Endothelial cell of umbilical vein (primary cell): ENCODE data around the gene CCL8. TPM values are rescaled to one million over a fixed set of nuclear protein-coding genes. Genes with fewer than 3 reads are reported as not detected.

Experiments
- Bru-seq: library from RNA; stranded (reverse); fragments of 400-500 nt; gene quantifications from one replicate; lab custom pipeline; 2021; lab: Mats Ljungman, UMichigan
- BruChase-seq, 2 experiments: library from RNA; stranded (reverse); fragments of 400-500 nt; gene quantifications; one replicate each; lab custom pipeline; 2021; lab: Mats Ljungman, UMichigan
- BruUV-seq: library from RNA; stranded (reverse); fragments of 400-500 nt; replicated peaks from 2 replicates; lab custom pipeline; 2021; lab: Mats Ljungman, UMichigan
- CTCF ChIA-PET: fragments of 300-600, 350-600 bp; sonication (Branson Sonifier 250); formaldehyde crosslinking; loops from one replicate; lab custom pipeline; 2021; ENCODE audit warnings: antibody characterized with exemption, inconsistent platforms; lab: Charles Lee
- POLR2A ChIA-PET: fragments of 300-600, 350-600 bp; sonication (Branson Sonifier 250); formaldehyde crosslinking; loops from one replicate; lab custom pipeline; 2021; ENCODE audit warnings: antibody characterized with exemption, inconsistent platforms; lab: Charles Lee
- DNase-seq: peaks from one replicate; pipeline ENCODE4 v3.0.0-alpha.2; 2011; ENCODE audit warnings: low read depth, low spot score
- FAIRE-seq: peaks from 2 replicates; lab custom pipeline; 2011; peaks lifted over from hg19 to GRCh38; lab: Jason Lieb, UNC
- H2AFZ ChIP-seq: 2 replicates; pipeline ENCODE4 v1.6.0; 2012; ENCODE audit warnings: low read depth, low read length, control low read depth, inconsistent platforms
- H3K27ac ChIP-seq: 2 replicates; pipeline ENCODE4 v1.5.1; 2011; ENCODE audit warnings: low read depth, mild to moderate bottlenecking, control low read depth, low read length, moderate library complexity; ENCODE audit not compliant: insufficient read depth
- H3K27me3 ChIP-seq, 2 experiments: 2 replicates each; pipeline versions ENCODE4 v1.6.0 to v1.6.1; 2011; ENCODE audit warnings: low read length in 2 of 2, mixed read lengths in 1 of 2; ENCODE audit not compliant: control insufficient read depth in 2 of 2, insufficient read depth in 2 of 2
- H3K36me3 ChIP-seq, 2 experiments: 2 replicates in 1 of 2; 3 replicates in 1 of 2; pipeline ENCODE4 v1.5.1; 2011; ENCODE audit warnings: low read length in 2 of 2, mild to moderate bottlenecking in 1 of 2, moderate library complexity in 1 of 2; ENCODE audit not compliant: control insufficient read depth in 2 of 2, insufficient read depth in 2 of 2; ENCODE audit errors: extremely low read depth in 1 of 2
- H3K4me1 ChIP-seq: 3 replicates; pipeline ENCODE4 v1.5.1; 2011; ENCODE audit warnings: mild to moderate bottlenecking, low read length; ENCODE audit not compliant: control insufficient read depth, insufficient read depth; ENCODE audit errors: extremely low read depth
- H3K4me2 ChIP-seq: 2 replicates; pipeline ENCODE4 v1.6.1; 2011; ENCODE audit warnings: low read length, control low read depth, mixed read lengths; ENCODE audit not compliant: insufficient read depth
- H3K4me3 ChIP-seq, 3 experiments: fragments of 200-600 bp in 1 of 3; sonication (generic), shearing (Covaris generic) in 1 of 3; replicated peaks in 1 of 3; 2 replicates each; pipeline ENCODE4 v1.5.1; 2011 to 2016; ENCODE audit warnings: control low read depth in 3 of 3, low read length in 3 of 3, mild to moderate bottlenecking in 2 of 3, inconsistent platforms in 1 of 3, low read depth in 1 of 3, moderate library complexity in 1 of 3; ENCODE audit not compliant: insufficient read depth in 1 of 3
- H3K79me2 ChIP-seq: 2 replicates; pipeline ENCODE4 v1.6.0; 2012; ENCODE audit warnings: low read length, inconsistent platforms; ENCODE audit not compliant: control insufficient read depth, insufficient read depth
- H3K9ac ChIP-seq: replicated peaks from 2 replicates; pipeline ENCODE3; 2011; ENCODE audit warnings: low read length, control low read depth; ENCODE audit not compliant: insufficient read depth; ENCODE audit errors: extremely low read depth
- H3K9me1 ChIP-seq: replicated peaks from 3 replicates; pipeline ENCODE4 v1.6.0; 2011; ENCODE audit warnings: mild to moderate bottlenecking, low read length; ENCODE audit not compliant: control insufficient read depth, insufficient read depth; ENCODE audit errors: extremely low read depth
- H3K9me3 ChIP-seq: replicated peaks from 2 replicates; pipeline ENCODE4 v1.5.1; 2012; ENCODE audit warnings: low read length, inconsistent platforms; ENCODE audit not compliant: control insufficient read depth, insufficient read depth
- H4K20me1 ChIP-seq: replicated peaks from 2 replicates; pipeline ENCODE3; 2011; ENCODE audit warnings: mild to moderate bottlenecking, low read length; ENCODE audit not compliant: control insufficient read depth, insufficient read depth; ENCODE audit errors: extremely low read depth
- CTCF ChIP-seq, 2 donors: IDR thresholded peaks; 1 replicate in 1 of 2; 2 replicates in 1 of 2; pipeline ENCODE4 v1.5.1; 2011; ENCODE audit warnings: low read length in 2 of 2, mild to moderate bottlenecking in 2 of 2, moderate library complexity in 2 of 2, control low read depth in 1 of 2, inconsistent platforms in 1 of 2, low read depth in 1 of 2; ENCODE audit not compliant: insufficient read depth in 1 of 2; ENCODE audit errors: extremely low read depth in 1 of 2
- EZH2 ChIP-seq: IDR thresholded peaks from 2 replicates; pipeline ENCODE4 v1.6.1; 2012; ENCODE audit warnings: borderline replicate concordance, low read depth, mild to moderate bottlenecking, moderate library complexity, low read length, inconsistent platforms; ENCODE audit not compliant: severe bottlenecking
- FOS ChIP-seq: IDR thresholded peaks from 2 replicates; pipeline ENCODE4 v1.6.1; 2011; ENCODE audit warnings: mild to moderate bottlenecking, low read length, moderate library complexity, borderline replicate concordance; ENCODE audit not compliant: insufficient read depth
- GATA2 ChIP-seq: IDR thresholded peaks from 2 replicates; pipeline ENCODE4 v1.7.0; 2011; ENCODE audit warnings: low read depth, mild to moderate bottlenecking, moderate library complexity, mixed read lengths, low read length; ENCODE audit not compliant: insufficient read length, insufficient read depth
- JUN ChIP-seq: IDR thresholded peaks from 2 replicates; pipeline ENCODE4 v1.6.1; 2011; ENCODE audit warnings: borderline replicate concordance, low read depth; ENCODE audit not compliant: insufficient read length, insufficient read depth
- MYC ChIP-seq: IDR thresholded peaks from one replicate; pipeline ENCODE4 v1.6.1; 2011; ENCODE audit warnings: mild to moderate bottlenecking, low read depth, low read length
- POLR2A ChIP-seq: IDR thresholded peaks from 2 replicates; pipeline ENCODE4 v1.6.1; 2012; ENCODE audit warnings: low read depth, mild to moderate bottlenecking, control low read depth, low read length
- POLR2AphosphoS5 ChIP-seq: IDR thresholded peaks from 2 replicates; pipeline ENCODE4 v1.6.1; 2012; ENCODE audit warnings: low read depth, mild to moderate bottlenecking, control low read depth, low read length, moderate library complexity; ENCODE audit not compliant: insufficient read depth
- dilution Hi-C: fragments of 300-500 bp; cut with MboI; formaldehyde crosslinking; loops from one replicate; pipeline ENCODE4 v1.15.0; 2019; ENCODE audit warnings: low sequenced_read_pairs; ENCODE audit not compliant: extremely low pct_ligation_motif_present
- intact Hi-C: fragments of 100-400 bp; cut with micrococcal nuclease; formaldehyde crosslinking; loops from one replicate; pipeline ENCODE4 v1.10.0; 2022
- long read RNA-seq: library from polyadenylated mRNA; stranded (forward); transcript quantifications from one replicate; pipeline ENCODE4 v2.0.0, GENCODE V29; 2021
- polyA minus RNA-seq, 3 experiments: library from RNA; depleted of rRNA, polyadenylated mRNA; stranded (reverse); fragments of >200 nt; gene quantifications; 1 replicate in 1 of 3; 2 replicates in 2 of 3; pipeline ENCODE4 v1.2.3, GENCODE V29; 2011
- polyA plus RNA-seq, 4 experiments: library from polyadenylated mRNA; depleted of rRNA in 3 of 4; stranded (reverse) in 3 of 4; unstranded in 1 of 4; fragments of >200 nt; gene quantifications; 2 replicates each; pipeline versions ENCODE4 v1.2.1 to v1.2.3, GENCODE V29; 2011 to 2012; ENCODE audit warnings: missing spikeins in 1 of 4
- total RNA-seq: library from RNA; stranded (reverse); gene quantifications from 2 replicates; pipeline ENCODE4 v1.2.3, GENCODE V29; 2021
- TF ChIP-seq, protein P1 (sequence below): IDR thresholded peaks from 2 replicates; pipeline ENCODE4 v1.6.1; 2011; ENCODE audit not compliant: insufficient read depth, insufficient read length

The CCL8 gene
- total RNA-seq (not detected in 2 replicates), polyA plus RNA-seq (not detected in 2 replicates), polyA minus RNA-seq (not detected in 2 replicates), Bru-seq, nascent RNA (not detected), BruChase-seq, experiment 1, labeled RNA remaining after a 6-hour chase (not detected), BruChase-seq, experiment 2, labeled RNA remaining after a 2-hour chase (not detected)
- polyA plus RNA-seq (2011; cell fraction: cytosol; rRNA removed) = not detected in 2 replicates
- not detected in 2 replicates for polyA plus RNA-seq (2011; cell fraction: nucleus; rRNA removed)
- not detected in 2 replicates for polyA plus RNA-seq (2012)
- polyA minus RNA-seq (2011; cell fraction: cytosol; rRNA and poly(A)+ RNA removed) = not detected
- not detected in 2 replicates for polyA minus RNA-seq (2011; cell fraction: nucleus; rRNA and poly(A)+ RNA removed)
- long read RNA-seq = 0 reads

- POLR2A ChIA-PET = no interaction called here
- H3K27me3 ChIP-seq = peaks cover 5 to 11% of the 10 kb centered on the region in 2 experiments
- H3K27ac ChIP-seq = no peak within 1 kb of the TSS
- no peaks in the 10 kb centered on the region for H3K36me3 ChIP-seq
- no peaks in the 10 kb centered on the region for H4K20me1 ChIP-seq
- H3K9ac ChIP-seq = no peak within 1 kb of the TSS
- no peaks in the 10 kb centered on the region for H3K9me1 ChIP-seq
- BruUV-seq = no TSS peak
- CTCF ChIA-PET = interaction anchor here (1.0 to 2.2 kb wide), 6 partner anchors 10 to 148 kb away, joined by 3 to 8 read pairs (median 5); no protein-coding TSS in a partner anchor
- no peak within 1 kb of the TSS for H3K4me3 ChIP-seq
- H3K79me2 ChIP-seq = no peaks in the 10 kb centered on the region
- H3K9me3 ChIP-seq = no peaks in the 10 kb centered on the region
- DNase-seq (no peak), FAIRE-seq (no peak)
- intact Hi-C loops (no loop called here), dilution Hi-C loops (loop anchor here (25.0 kb wide), 1 partner anchor 107 kb away; no protein-coding TSS in a partner anchor)
- H3K4me2 ChIP-seq = no peak within 1 kb of the TSS
- TF ChIP-seq, protein P1, sequence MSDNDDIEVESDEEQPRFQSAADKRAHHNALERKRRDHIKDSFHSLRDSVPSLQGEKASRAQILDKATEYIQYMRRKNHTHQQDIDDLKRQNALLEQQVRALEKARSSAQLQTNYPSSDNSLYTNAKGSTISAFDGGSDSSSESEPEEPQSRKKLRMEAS = no peak
- no peak for TF ChIP-seq MYC
- no peak for TF ChIP-seq GATA2
- TF ChIP-seq EZH2 = no peak
- no peak for TF ChIP-seq CTCF (IDR thresholded peaks at IDR 0.05; ENCODE audit: extremely low read depth in 1 of 2, insufficient read depth in 1 of 2, low read depth in 1 of 2, low read length in 2 of 2)
- no peak for TF ChIP-seq POLR2AphosphoS5
- no peak for TF ChIP-seq POLR2A
- no peak for TF ChIP-seq FOS
- no peak for TF ChIP-seq JUN
- H2AFZ ChIP-seq = no peak within 1 kb of the TSS
- H3K4me1 ChIP-seq = no peaks in the 10 kb centered on the region
These were observed at the start of gene CCL8 for GRCh38 chr17:34319039-34319483. CCL8 (plus strand) TSS chr17:34319435; CDS start chr17:34319502, 67 bp downstream.
